Endothelial cell of umbilical vein (primary cell): ENCODE results near the gene CCDC88B. TPM values are rescaled to one million over a fixed set of nuclear protein-coding genes. Genes with fewer than 3 reads are reported as not detected.

Experiments
- BruUV-seq: library from RNA; stranded (reverse); fragments of 400-500 nt; replicated peaks from 2 replicates; lab custom pipeline; 2021; lab: Mats Ljungman, UMichigan
- CTCF ChIA-PET: fragments of 300-600, 350-600 bp; sonication (Branson Sonifier 250); formaldehyde crosslinking; loops from one replicate; lab custom pipeline; 2021; ENCODE audit warnings: antibody characterized with exemption, inconsistent platforms; lab: Charles Lee
- POLR2A ChIA-PET: fragments of 300-600, 350-600 bp; sonication (Branson Sonifier 250); formaldehyde crosslinking; loops from one replicate; lab custom pipeline; 2021; ENCODE audit warnings: antibody characterized with exemption, inconsistent platforms; lab: Charles Lee
- DNase-seq: peaks from one replicate; pipeline ENCODE4 v3.0.0-alpha.2; 2011; ENCODE audit warnings: low read depth, low spot score
- FAIRE-seq: peaks from 2 replicates; lab custom pipeline; 2011; peaks lifted over from hg19 to GRCh38; lab: Jason Lieb, UNC
- H2AFZ ChIP-seq: 2 replicates; pipeline ENCODE4 v1.6.0; 2012; ENCODE audit warnings: low read depth, low read length, control low read depth, inconsistent platforms
- H3K27ac ChIP-seq: 2 replicates; pipeline ENCODE4 v1.5.1; 2011; ENCODE audit warnings: low read depth, mild to moderate bottlenecking, control low read depth, low read length, moderate library complexity; ENCODE audit not compliant: insufficient read depth
- H3K27me3 ChIP-seq, 2 experiments: 2 replicates each; pipeline versions ENCODE4 v1.6.0 to v1.6.1; 2011; ENCODE audit warnings: low read length in 2 of 2, mixed read lengths in 1 of 2; ENCODE audit not compliant: control insufficient read depth in 2 of 2, insufficient read depth in 2 of 2
- H3K36me3 ChIP-seq, 2 experiments: 2 replicates in 1 of 2; 3 replicates in 1 of 2; pipeline ENCODE4 v1.5.1; 2011; ENCODE audit warnings: low read length in 2 of 2, mild to moderate bottlenecking in 1 of 2, moderate library complexity in 1 of 2; ENCODE audit not compliant: control insufficient read depth in 2 of 2, insufficient read depth in 2 of 2; ENCODE audit errors: extremely low read depth in 1 of 2
- H3K4me1 ChIP-seq: 3 replicates; pipeline ENCODE4 v1.5.1; 2011; ENCODE audit warnings: mild to moderate bottlenecking, low read length; ENCODE audit not compliant: control insufficient read depth, insufficient read depth; ENCODE audit errors: extremely low read depth
- H3K4me2 ChIP-seq: 2 replicates; pipeline ENCODE4 v1.6.1; 2011; ENCODE audit warnings: low read length, control low read depth, mixed read lengths; ENCODE audit not compliant: insufficient read depth
- H3K4me3 ChIP-seq, 3 experiments: fragments of 200-600 bp in 1 of 3; sonication (generic), shearing (Covaris generic) in 1 of 3; replicated peaks in 1 of 3; 2 replicates each; pipeline ENCODE4 v1.5.1; 2011 to 2016; ENCODE audit warnings: control low read depth in 3 of 3, low read length in 3 of 3, mild to moderate bottlenecking in 2 of 3, inconsistent platforms in 1 of 3, low read depth in 1 of 3, moderate library complexity in 1 of 3; ENCODE audit not compliant: insufficient read depth in 1 of 3
- H3K79me2 ChIP-seq: 2 replicates; pipeline ENCODE4 v1.6.0; 2012; ENCODE audit warnings: low read length, inconsistent platforms; ENCODE audit not compliant: control insufficient read depth, insufficient read depth
- H3K9ac ChIP-seq: replicated peaks from 2 replicates; pipeline ENCODE3; 2011; ENCODE audit warnings: low read length, control low read depth; ENCODE audit not compliant: insufficient read depth; ENCODE audit errors: extremely low read depth
- H3K9me1 ChIP-seq: replicated peaks from 3 replicates; pipeline ENCODE4 v1.6.0; 2011; ENCODE audit warnings: mild to moderate bottlenecking, low read length; ENCODE audit not compliant: control insufficient read depth, insufficient read depth; ENCODE audit errors: extremely low read depth
- H3K9me3 ChIP-seq: replicated peaks from 2 replicates; pipeline ENCODE4 v1.5.1; 2012; ENCODE audit warnings: low read length, inconsistent platforms; ENCODE audit not compliant: control insufficient read depth, insufficient read depth
- H4K20me1 ChIP-seq: replicated peaks from 2 replicates; pipeline ENCODE3; 2011; ENCODE audit warnings: mild to moderate bottlenecking, low read length; ENCODE audit not compliant: control insufficient read depth, insufficient read depth; ENCODE audit errors: extremely low read depth
- CTCF ChIP-seq, 2 donors: IDR thresholded peaks; 1 replicate in 1 of 2; 2 replicates in 1 of 2; pipeline ENCODE4 v1.5.1; 2011; ENCODE audit warnings: low read length in 2 of 2, mild to moderate bottlenecking in 2 of 2, moderate library complexity in 2 of 2, control low read depth in 1 of 2, inconsistent platforms in 1 of 2, low read depth in 1 of 2; ENCODE audit not compliant: insufficient read depth in 1 of 2; ENCODE audit errors: extremely low read depth in 1 of 2
- EZH2 ChIP-seq: IDR thresholded peaks from 2 replicates; pipeline ENCODE4 v1.6.1; 2012; ENCODE audit warnings: borderline replicate concordance, low read depth, mild to moderate bottlenecking, moderate library complexity, low read length, inconsistent platforms; ENCODE audit not compliant: severe bottlenecking
- FOS ChIP-seq: IDR thresholded peaks from 2 replicates; pipeline ENCODE4 v1.6.1; 2011; ENCODE audit warnings: mild to moderate bottlenecking, low read length, moderate library complexity, borderline replicate concordance; ENCODE audit not compliant: insufficient read depth
- GATA2 ChIP-seq: IDR thresholded peaks from 2 replicates; pipeline ENCODE4 v1.7.0; 2011; ENCODE audit warnings: low read depth, mild to moderate bottlenecking, moderate library complexity, mixed read lengths, low read length; ENCODE audit not compliant: insufficient read length, insufficient read depth
- JUN ChIP-seq: IDR thresholded peaks from 2 replicates; pipeline ENCODE4 v1.6.1; 2011; ENCODE audit warnings: borderline replicate concordance, low read depth; ENCODE audit not compliant: insufficient read length, insufficient read depth
- MAX ChIP-seq: IDR thresholded peaks from 2 replicates; pipeline ENCODE4 v1.6.1; 2011; ENCODE audit not compliant: insufficient read depth, insufficient read length
- MYC ChIP-seq: IDR thresholded peaks from one replicate; pipeline ENCODE4 v1.6.1; 2011; ENCODE audit warnings: mild to moderate bottlenecking, low read depth, low read length
- POLR2A ChIP-seq: IDR thresholded peaks from 2 replicates; pipeline ENCODE4 v1.6.1; 2012; ENCODE audit warnings: low read depth, mild to moderate bottlenecking, control low read depth, low read length
- POLR2AphosphoS5 ChIP-seq: IDR thresholded peaks from 2 replicates; pipeline ENCODE4 v1.6.1; 2012; ENCODE audit warnings: low read depth, mild to moderate bottlenecking, control low read depth, low read length, moderate library complexity; ENCODE audit not compliant: insufficient read depth
- dilution Hi-C: fragments of 300-500 bp; cut with MboI; formaldehyde crosslinking; loops from one replicate; pipeline ENCODE4 v1.15.0; 2019; ENCODE audit warnings: low sequenced_read_pairs; ENCODE audit not compliant: extremely low pct_ligation_motif_present
- intact Hi-C: fragments of 100-400 bp; cut with micrococcal nuclease; formaldehyde crosslinking; loops from one replicate; pipeline ENCODE4 v1.10.0; 2022
- polyA plus RNA-seq, 4 experiments: library from polyadenylated mRNA; depleted of rRNA in 3 of 4; stranded (reverse) in 3 of 4; unstranded in 1 of 4; fragments of >200 nt; gene quantifications; 2 replicates each; pipeline versions ENCODE4 v1.2.1 to v1.2.3, GENCODE V29; 2011 to 2012; ENCODE audit warnings: missing spikeins in 1 of 4
- total RNA-seq: library from RNA; stranded (reverse); gene quantifications from 2 replicates; pipeline ENCODE4 v1.2.3, GENCODE V29; 2021

Gene CCDC88B
- total and polyA plus RNA-seq, 2 donors (not counting 3 experiments of a cell fraction or from before 2014, with no cell fraction given) = 1.8 to 2.7 TPM

GRCh38 chr11:64317961-64318765 lies 21.8 kb upstream of the CCDC88B start, which contains the start of gene PRDX5:
Gene PRDX5, plus strand, starts transcription at chr11:64318121. Its CDS starts 95 bp downstream, at chr11:64318216.
- intact Hi-C loops = loop anchor here (1.0 to 2.0 kb wide), 5 partner anchors 13 to 48 kb away; partner anchors contain the start of genes ESRRA and RPS6KA4
- Histone ChIP-seq H4K20me1 (no peaks in the 10 kb centered on the region), H3K4me2 (peak within 1 kb of the TSS; percentile 87), H3K9me3 (no peaks in the 10 kb centered on the region), H2AFZ (peak within 1 kb of the TSS; percentile 65), H3K36me3 (peaks cover 2 to 18% of the 10 kb centered on the region in 2 experiments), H3K27ac (peak within 1 kb of the TSS; percentile 87), H3K9ac (peak within 1 kb of the TSS; percentile 77), H3K27me3 (no peaks in the 10 kb centered on the region), H3K79me2 (peaks cover 4% of the 10 kb centered on the region), H3K9me1 (no peaks in the 10 kb centered on the region), H3K4me1 (peaks cover 10% of the 10 kb centered on the region), H3K4me3 (peak within 1 kb of the TSS; percentile 57 to 76 (median 75))
- FAIRE-seq = no peak
- dilution Hi-C loops = no loop called here
- TF ChIP-seq MAX = no peak
- no peak for TF ChIP-seq GATA2
- TF ChIP-seq EZH2 = no peak
- TF ChIP-seq POLR2AphosphoS5 = peak; percentile 87
- TF ChIP-seq FOS = no peak
- TF ChIP-seq JUN = no peak
- TF ChIP-seq MYC = no peak
- peak in 1 of 2 donors; percentile 32 for TF ChIP-seq CTCF (IDR thresholded peaks at IDR 0.05; ENCODE audit: extremely low read depth in 1 of 2, insufficient read depth in 1 of 2, low read depth in 1 of 2, low read length in 2 of 2)
- TF ChIP-seq POLR2A = peak; percentile 64
- TSS peak; percentile 44 for BruUV-seq
- ChIA-PET CTCF (interaction anchor here (0.5 to 3.6 kb wide), 24 partner anchors 9 to 581 kb away, joined by 3 to 72 read pairs (median 6); partner anchors contain the start of genes BAD, CATSPERZ, CCDC88B and ESRRA), POLR2A (interaction anchor here (0.6 to 2.1 kb wide), 7 partner anchors 9 to 137 kb away, joined by 3 to 6 read pairs (median 5); partner anchors contain the start of genes NUDT22, STIP1 and TRPT1)
- peak; percentile 96 for DNase-seq
